ENCODE data around the gene ZMIZ1. TPM values are rescaled to one million over a fixed set of nuclear protein-coding genes. Genes with fewer than 3 reads are reported as not detected.
A peak's percentile ranks its signal among the peaks of the same experiment; 100 is the strongest.

The ZMIZ1 gene
- total and polyA plus RNA-seq, 4 donors = 43.0 to 178 (median 107) TPM

DNA sequence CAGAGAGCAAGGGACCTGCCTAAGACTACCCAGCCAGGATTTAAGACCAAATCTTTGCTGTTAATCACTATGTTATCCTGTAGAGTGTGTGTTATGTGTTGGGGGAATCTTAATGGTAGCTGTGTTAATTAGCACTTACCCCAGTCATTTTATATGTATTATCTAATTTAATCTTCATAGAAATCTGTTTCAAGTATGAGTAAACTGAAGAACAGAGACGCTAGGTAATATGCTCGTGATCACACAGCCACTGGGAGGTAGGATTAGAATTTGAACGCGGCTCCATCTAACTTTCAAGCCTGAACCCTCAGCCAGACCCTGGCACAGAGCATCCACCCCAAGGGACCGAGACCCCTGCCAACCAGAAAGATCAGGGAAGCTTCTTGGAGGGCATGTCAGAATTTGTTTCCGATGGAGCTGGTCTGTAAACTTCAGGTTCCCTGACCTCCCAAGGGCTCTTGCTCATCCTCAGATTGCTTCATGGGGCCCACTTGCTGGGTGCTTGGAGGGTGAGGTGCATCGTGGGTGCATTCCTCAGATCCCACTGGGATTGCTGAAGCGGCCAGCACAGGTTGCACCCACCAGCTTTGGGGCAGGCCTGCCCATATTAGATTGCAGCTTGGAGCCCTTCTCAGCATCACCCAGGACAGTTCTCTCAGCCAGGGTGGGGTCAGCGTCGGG, 105.0 kb downstream of the ZMIZ1 start:
- WGBS (ENCODE audit: insufficient coverage) = 83% methylated on average over 7 of the region's 10 CpGs
- H3K27me3 ChIP-seq (ENCODE audit: control insufficient read depth, insufficient read depth, low read length) = no peaks in the 10 kb centered on the region
- H3K4me1 ChIP-seq (ENCODE audit: control insufficient read depth, insufficient read depth, low read length) = peaks cover 64% of the 10 kb centered on the region
- H3K4me3 ChIP-seq (ENCODE audit: low read depth, low read length) = no peak overlapping the region
- H3K9me3 ChIP-seq (ENCODE audit: control insufficient read depth, insufficient read depth, low read length) = no peaks in the 10 kb centered on the region
- H3K27ac ChIP-seq (ENCODE audit: low read depth, low read length) = no peak overlapping the region
- H3K36me3 ChIP-seq (ENCODE audit: control insufficient read depth, insufficient read depth, low read length) = peaks cover 61% of the 10 kb centered on the region
- no peak for DNase-seq (ENCODE audit: low read depth in 4 of 6, low spot score in 6 of 6)

DNA sequence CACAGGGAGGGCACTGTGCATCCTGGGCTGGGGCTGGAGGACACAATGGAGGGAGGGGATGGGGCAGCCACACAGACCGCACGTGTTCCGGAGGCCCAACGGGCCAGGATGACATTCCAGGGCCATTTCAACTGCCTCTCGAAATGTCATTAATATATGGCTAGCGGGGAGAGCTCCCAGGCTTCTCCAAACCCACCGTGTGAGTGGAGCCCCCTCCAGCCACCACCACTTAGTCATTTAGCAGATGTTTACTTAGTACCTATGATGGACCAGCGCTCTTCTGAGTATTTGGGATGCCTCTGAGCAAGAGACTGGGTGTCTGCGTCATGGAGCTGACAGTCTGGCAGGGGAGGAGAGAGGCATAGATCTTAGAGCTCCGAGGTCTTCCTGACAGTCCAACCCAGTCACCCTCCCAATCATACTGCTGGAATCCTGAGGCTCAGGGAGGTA, 107.3 kb downstream of the ZMIZ1 start:
- H3K4me1 ChIP-seq (ENCODE audit: control insufficient read depth, insufficient read depth, low read length) = peaks cover 77% of the 10 kb centered on the region
- H3K36me3 ChIP-seq (ENCODE audit: control insufficient read depth, insufficient read depth, low read length) = peaks cover 62% of the 10 kb centered on the region
- no peak overlapping the region for H3K4me3 ChIP-seq (ENCODE audit: low read depth, low read length)
- WGBS (ENCODE audit: insufficient coverage) = 42% methylated on average over 6 of the region's 10 CpGs
- H3K9me3 ChIP-seq (ENCODE audit: control insufficient read depth, insufficient read depth, low read length) = no peaks in the 10 kb centered on the region
- peak overlapping the region; percentile 62 for H3K27ac ChIP-seq (ENCODE audit: low read depth, low read length)
- DNase-seq (ENCODE audit: low read depth in 4 of 6, low spot score in 6 of 6) = peak in 1 of 6 donors; percentile 27
- no peaks in the 10 kb centered on the region for H3K27me3 ChIP-seq (ENCODE audit: control insufficient read depth, insufficient read depth, low read length)

DNA sequence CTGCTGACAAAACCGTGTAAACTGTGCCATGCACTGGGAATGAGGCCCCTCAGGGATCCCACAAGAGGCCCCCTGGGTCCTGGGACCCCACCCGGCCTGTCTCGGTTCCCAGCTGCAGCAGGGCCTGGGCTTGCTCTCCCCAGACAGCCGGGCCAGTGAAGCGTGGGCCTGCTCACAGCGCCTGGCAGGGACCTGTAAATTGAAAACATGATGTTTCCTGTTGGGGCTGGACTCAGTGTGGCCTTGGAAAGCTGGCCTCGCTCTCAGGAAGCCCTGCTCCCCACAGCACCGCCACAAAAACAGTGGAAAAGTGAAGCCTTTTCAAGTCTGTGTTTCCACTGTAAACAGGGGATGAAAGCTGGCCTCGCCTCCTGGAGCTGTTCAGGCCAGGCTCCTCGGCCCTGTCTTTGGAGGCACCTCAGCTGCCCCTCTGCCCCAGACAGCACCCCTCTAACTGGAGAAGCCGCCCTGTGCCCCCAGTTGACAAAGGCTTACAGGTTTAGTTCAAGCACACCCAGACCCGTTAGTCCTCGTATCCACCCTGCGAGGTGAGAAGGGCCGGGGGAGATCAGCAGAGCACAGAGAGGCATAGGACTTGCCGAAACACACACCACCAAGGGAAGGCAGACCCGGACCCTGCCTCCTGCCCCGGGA, 108.3 kb downstream of the ZMIZ1 start:
- 40% methylated on average over 15 of the region's 18 CpGs for WGBS (ENCODE audit: insufficient coverage)
- Histone ChIP-seq H3K4me1 (ENCODE audit: control insufficient read depth, insufficient read depth, low read length) (peaks cover 84% of the 10 kb centered on the region), H3K9me3 (ENCODE audit: control insufficient read depth, insufficient read depth, low read length) (no peaks in the 10 kb centered on the region), H3K36me3 (ENCODE audit: control insufficient read depth, insufficient read depth, low read length) (peaks cover 62% of the 10 kb centered on the region), H3K27ac (ENCODE audit: low read depth, low read length) (peak overlapping the region; percentile 62), H3K27me3 (ENCODE audit: control insufficient read depth, insufficient read depth, low read length) (no peaks in the 10 kb centered on the region), H3K4me3 (ENCODE audit: low read depth, low read length) (no peak overlapping the region)
- DNase-seq (ENCODE audit: low read depth in 4 of 6, low spot score in 6 of 6) = peak in 1 of 6 donors; percentile 19

DNA sequence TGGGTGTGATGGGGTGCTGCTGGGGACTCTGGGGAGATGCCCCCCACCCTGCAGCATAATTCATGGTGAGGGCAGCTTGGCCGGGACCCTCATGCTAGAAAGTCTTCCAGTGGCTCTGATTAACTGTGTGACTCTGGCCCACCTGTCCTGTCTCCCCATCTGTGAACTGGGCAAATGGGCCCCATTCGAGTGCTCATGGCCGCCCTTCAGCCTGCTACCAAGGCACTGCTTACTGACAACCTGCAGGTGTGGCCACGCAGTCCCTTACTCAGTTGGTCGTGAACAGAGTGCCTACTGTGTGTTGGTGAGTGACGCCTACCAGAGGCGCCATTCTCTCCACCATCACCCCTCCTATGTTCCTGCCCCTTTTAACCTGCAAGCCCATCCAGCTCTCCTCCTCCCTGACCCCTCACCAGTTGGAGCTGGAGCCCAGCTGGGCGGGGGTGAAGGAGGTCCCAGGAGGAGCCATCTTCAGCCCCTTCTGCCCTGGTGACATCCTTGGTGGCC, 109.4 kb downstream of the ZMIZ1 start:
- Histone ChIP-seq H3K36me3 (ENCODE audit: control insufficient read depth, insufficient read depth, low read length) (peaks cover 64% of the 10 kb centered on the region), H3K27me3 (ENCODE audit: control insufficient read depth, insufficient read depth, low read length) (no peaks in the 10 kb centered on the region), H3K4me3 (ENCODE audit: low read depth, low read length) (no peak overlapping the region), H3K27ac (ENCODE audit: low read depth, low read length) (peak overlapping the region; percentile 78), H3K4me1 (ENCODE audit: control insufficient read depth, insufficient read depth, low read length) (peaks cover 95% of the 10 kb centered on the region), H3K9me3 (ENCODE audit: control insufficient read depth, insufficient read depth, low read length) (no peaks in the 10 kb centered on the region)
- DNase-seq (ENCODE audit: low read depth in 4 of 6, low spot score in 6 of 6) = no peak
- 78% methylated on average over 5 of the region's 8 CpGs for WGBS (ENCODE audit: insufficient coverage)

DNA sequence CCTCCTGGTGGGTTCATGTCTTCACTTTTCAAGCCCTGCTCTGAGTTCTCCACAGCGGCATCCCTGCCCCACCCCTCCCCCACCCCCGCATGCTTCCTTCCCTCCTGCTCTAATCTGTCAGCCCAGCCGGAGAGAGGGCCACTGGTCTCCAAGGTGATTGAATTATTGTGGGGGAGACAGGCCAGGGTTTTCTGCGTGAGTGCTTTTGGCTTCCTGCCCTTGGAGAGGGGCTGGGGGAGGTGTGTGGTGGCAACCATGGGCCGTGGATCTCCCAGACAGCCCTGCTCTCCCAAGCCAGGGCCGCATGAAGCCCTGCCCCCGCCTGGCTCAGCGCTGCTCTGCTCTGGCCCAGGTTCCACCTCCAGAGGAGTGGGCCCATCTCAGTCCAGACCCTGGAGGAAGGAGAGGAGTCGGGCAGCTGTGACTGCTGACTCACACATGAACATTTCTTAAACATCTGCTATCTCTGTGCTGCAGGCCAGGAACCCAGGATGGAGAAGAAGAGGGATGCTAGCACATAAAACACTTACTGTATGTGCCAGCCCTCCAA, 109.9 kb downstream of the ZMIZ1 start:
- peaks cover 66% of the 10 kb centered on the region for H3K36me3 ChIP-seq (ENCODE audit: control insufficient read depth, insufficient read depth, low read length)
- H3K4me1 ChIP-seq (ENCODE audit: control insufficient read depth, insufficient read depth, low read length) = peaks cover 100% of the 10 kb centered on the region
- H3K27ac ChIP-seq (ENCODE audit: low read depth, low read length) = peak overlapping the region; percentile 78
- DNase-seq (ENCODE audit: low read depth in 4 of 6, low spot score in 6 of 6) = peak in 5 of 6 donors; percentile 67 to 90 (median 75)
- H3K4me3 ChIP-seq (ENCODE audit: low read depth, low read length) = no peak overlapping the region
- no peaks in the 10 kb centered on the region for H3K27me3 ChIP-seq (ENCODE audit: control insufficient read depth, insufficient read depth, low read length)
- H3K9me3 ChIP-seq (ENCODE audit: control insufficient read depth, insufficient read depth, low read length) = no peaks in the 10 kb centered on the region
- whole genome bisulfite sequencing (ENCODE audit: insufficient coverage) = 4% methylated on average over 4 of the region's 9 CpGs

DNA sequence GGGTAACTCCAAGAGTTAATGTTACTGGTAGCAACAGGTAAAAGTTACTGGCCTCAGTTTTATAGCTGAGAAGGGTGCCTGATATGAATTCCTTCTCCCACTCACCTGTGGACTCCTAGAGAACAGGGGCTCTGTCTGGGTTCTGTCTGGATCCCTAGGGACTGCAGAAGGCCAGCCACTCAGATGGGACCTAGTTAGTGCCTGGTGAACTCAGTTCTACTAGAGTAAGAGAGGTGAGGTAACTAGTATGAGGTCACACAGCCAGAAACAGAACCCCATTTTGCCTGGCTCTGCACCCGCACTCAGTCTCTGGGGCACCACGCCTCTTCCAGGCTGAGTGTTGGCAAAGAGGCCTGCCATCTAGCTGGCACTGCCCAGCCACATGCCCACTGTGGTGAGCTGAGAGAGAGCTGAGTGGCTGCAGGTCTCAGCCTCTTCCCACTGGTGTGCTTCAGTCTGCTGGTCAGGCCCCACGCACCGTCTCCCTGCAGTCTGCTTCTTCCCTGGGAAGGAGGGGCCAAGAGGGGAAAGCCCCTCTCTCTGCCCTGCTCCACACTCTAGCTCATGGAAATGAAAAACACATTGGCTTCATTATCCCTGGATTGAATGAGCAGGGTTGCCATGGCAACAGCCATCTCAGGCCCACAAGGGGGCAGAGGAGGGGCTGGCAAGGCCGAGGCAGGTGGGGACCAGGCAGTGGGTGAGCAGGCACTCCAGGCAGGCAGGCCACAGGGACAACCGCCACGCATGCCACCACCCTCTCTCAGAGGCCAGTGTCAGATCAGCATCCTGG, 110.6 kb downstream of the ZMIZ1 start:
- 23% methylated on average over 5 of the region's 7 CpGs for WGBS (ENCODE audit: insufficient coverage)
- DNase-seq (ENCODE audit: low read depth in 4 of 6, low spot score in 6 of 6) = peak in 5 of 6 donors; percentile 68 to 97 (median 78)
- no peak overlapping the region for H3K4me3 ChIP-seq (ENCODE audit: low read depth, low read length)

DNA sequence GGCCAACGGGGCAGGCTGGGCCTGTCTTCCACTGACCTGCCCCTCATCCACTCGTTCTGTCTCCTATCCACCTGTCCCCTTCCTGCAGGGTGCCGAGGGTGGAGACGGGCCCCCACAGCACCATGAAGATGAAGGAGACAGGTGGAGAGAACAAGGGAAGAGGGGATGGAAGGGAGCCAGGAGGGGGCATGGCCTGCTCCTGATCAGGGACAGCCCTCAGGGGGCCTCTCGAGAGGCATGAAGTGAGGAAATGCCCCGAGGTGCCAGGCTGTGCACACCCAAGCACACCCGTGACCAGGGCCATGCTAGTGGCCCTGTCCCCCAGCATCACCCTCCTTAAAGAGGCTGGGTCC, 111.2 kb downstream of the ZMIZ1 start:
- Histone ChIP-seq H3K27ac (ENCODE audit: low read depth, low read length) (peak overlapping the region; percentile 19), H3K4me1 (ENCODE audit: control insufficient read depth, insufficient read depth, low read length) (peaks cover 100% of the 10 kb centered on the region), H3K27me3 (ENCODE audit: control insufficient read depth, insufficient read depth, low read length) (no peaks in the 10 kb centered on the region), H3K9me3 (ENCODE audit: control insufficient read depth, insufficient read depth, low read length) (no peaks in the 10 kb centered on the region), H3K36me3 (ENCODE audit: control insufficient read depth, insufficient read depth, low read length) (peaks cover 57% of the 10 kb centered on the region), H3K4me3 (ENCODE audit: low read depth, low read length) (no peak overlapping the region)
- no peak for DNase-seq (ENCODE audit: low read depth in 4 of 6, low spot score in 6 of 6)
- WGBS (ENCODE audit: insufficient coverage) = 54% methylated on average over 4 of the region's 7 CpGs

More for the DNA sequence above, 110.6 kb downstream of the ZMIZ1 start:
- H3K27me3 ChIP-seq (ENCODE audit: control insufficient read depth, insufficient read depth, low read length) = no peaks in the 10 kb centered on the region
- peak overlapping the region; percentile 78 for H3K27ac ChIP-seq (ENCODE audit: low read depth, low read length)
- peaks cover 60% of the 10 kb centered on the region for H3K36me3 ChIP-seq (ENCODE audit: control insufficient read depth, insufficient read depth, low read length)
- H3K9me3 ChIP-seq (ENCODE audit: control insufficient read depth, insufficient read depth, low read length) = no peaks in the 10 kb centered on the region
- peaks cover 100% of the 10 kb centered on the region for H3K4me1 ChIP-seq (ENCODE audit: control insufficient read depth, insufficient read depth, low read length)

DNA sequence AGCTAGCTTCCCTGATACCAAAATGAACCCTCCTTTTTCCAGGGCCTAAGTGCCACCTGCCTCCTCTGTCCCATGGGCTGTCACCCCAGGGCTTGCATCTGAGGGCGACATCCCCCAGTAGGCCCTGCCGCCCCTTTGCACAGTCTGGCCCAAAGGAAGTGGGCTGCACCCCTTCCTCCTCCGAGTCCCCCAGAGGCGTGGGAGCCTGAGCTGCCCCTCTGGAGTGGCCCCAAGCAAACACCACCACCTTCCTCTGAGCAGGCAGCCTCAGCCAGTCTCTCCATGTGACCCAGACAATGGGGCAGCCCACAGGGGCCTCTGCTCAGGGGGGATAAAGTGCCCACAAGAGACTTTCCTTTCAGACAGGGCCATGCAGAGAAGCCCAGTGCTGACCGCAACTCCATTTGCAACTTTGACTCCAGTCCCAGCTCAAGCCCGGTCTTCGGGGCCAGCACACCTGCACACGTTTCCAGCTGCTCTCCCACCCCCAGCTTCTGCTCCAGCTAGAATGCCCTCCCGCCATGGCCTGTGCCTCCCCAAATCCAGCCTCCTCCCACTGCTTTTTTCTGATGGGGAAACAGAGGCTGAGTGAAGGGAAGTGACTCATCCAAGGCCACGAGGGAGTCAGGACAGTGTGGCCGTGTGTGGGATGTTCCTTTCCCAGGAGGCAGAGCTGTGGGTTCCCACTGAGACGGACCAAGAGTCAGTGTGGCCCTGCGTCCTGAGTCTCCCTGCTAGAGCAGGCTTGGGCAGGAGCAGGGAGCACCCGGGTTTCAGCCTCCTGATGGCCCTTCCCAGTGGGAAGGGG, 111.9 kb downstream of the ZMIZ1 start:
- 80% methylated on average over 11 of the region's 14 CpGs for WGBS (ENCODE audit: insufficient coverage)
- Histone ChIP-seq H3K27ac (ENCODE audit: low read depth, low read length) (no peak overlapping the region), H3K4me1 (ENCODE audit: control insufficient read depth, insufficient read depth, low read length) (peaks cover 100% of the 10 kb centered on the region), H3K27me3 (ENCODE audit: control insufficient read depth, insufficient read depth, low read length) (no peaks in the 10 kb centered on the region), H3K9me3 (ENCODE audit: control insufficient read depth, insufficient read depth, low read length) (no peaks in the 10 kb centered on the region), H3K4me3 (ENCODE audit: low read depth, low read length) (no peak overlapping the region), H3K36me3 (ENCODE audit: control insufficient read depth, insufficient read depth, low read length) (peaks cover 51% of the 10 kb centered on the region)
- no peak for DNase-seq (ENCODE audit: low read depth in 4 of 6, low spot score in 6 of 6)

DNA sequence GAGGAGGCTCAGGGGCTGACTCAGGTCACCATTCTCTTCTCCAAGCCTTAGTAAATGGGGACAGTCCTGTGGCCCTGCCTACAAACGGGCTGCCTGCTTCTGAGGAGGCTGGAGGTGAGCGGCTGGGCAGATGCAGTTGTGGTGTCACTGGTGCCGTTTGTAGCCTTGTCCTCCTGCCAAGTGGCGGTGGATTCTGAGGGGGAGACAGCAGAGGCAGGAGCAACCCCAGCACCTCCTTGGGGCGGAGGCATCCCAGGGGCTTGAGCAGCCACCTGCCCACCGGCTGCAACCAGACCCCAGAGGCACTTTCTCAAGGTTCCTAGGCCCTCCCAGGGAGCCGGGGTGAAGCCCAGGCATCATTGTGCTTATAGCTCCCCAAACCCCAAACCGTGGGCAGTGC, 112.5 kb downstream of the ZMIZ1 start:
- Histone ChIP-seq H3K4me1 (ENCODE audit: control insufficient read depth, insufficient read depth, low read length) (peaks cover 100% of the 10 kb centered on the region), H3K36me3 (ENCODE audit: control insufficient read depth, insufficient read depth, low read length) (peaks cover 46% of the 10 kb centered on the region), H3K27ac (ENCODE audit: low read depth, low read length) (no peak overlapping the region), H3K9me3 (ENCODE audit: control insufficient read depth, insufficient read depth, low read length) (no peaks in the 10 kb centered on the region), H3K4me3 (ENCODE audit: low read depth, low read length) (no peak overlapping the region), H3K27me3 (ENCODE audit: control insufficient read depth, insufficient read depth, low read length) (no peaks in the 10 kb centered on the region)
- WGBS (ENCODE audit: insufficient coverage) = 68% methylated on average over 7 of the region's 8 CpGs
- DNase-seq (ENCODE audit: low read depth in 4 of 6, low spot score in 6 of 6) = no peak
